ENCODE results near the gene BMF.

The BMF gene

GRCh38 chr15:40108061-40108854, 421 bp downstream of the BMF start:
- no peak for TF ChIP-seq CTCF (conservative IDR thresholded peaks at IDR 0.05; ENCODE audit: low read depth, low read length)
- peak overlapping the region; percentile 52; the same call in 1 of the 2 replicates for H2AFZ ChIP-seq (ENCODE audit: low read depth)
- H3K4me1 ChIP-seq (ENCODE audit: low read depth, poor library complexity, severe bottlenecking), result peaks cover 87% of the 10 kb centered on the region
- H3K9ac ChIP-seq, result peak overlapping the region; percentile 52
- peak overlapping the region; percentile 80 for H3K27ac ChIP-seq
- H3K4me3 ChIP-seq (IDR thresholded peaks at IDR 0.05; ENCODE audit: insufficient read depth, low read depth, low read length), result no peak overlapping the region
- H3K4me2 ChIP-seq, result peak overlapping the region; percentile 99
- no peaks in the 10 kb centered on the region for H3K36me3 ChIP-seq (ENCODE audit: insufficient read depth)
- peaks cover 24% of the 10 kb centered on the region; the same call in 1 of the 2 replicates for H3K79me2 ChIP-seq (ENCODE audit: insufficient read depth, low read depth)
- no peaks in the 10 kb centered on the region for H3K27me3 ChIP-seq (ENCODE audit: insufficient read depth, low read depth)
- H4K20me1 ChIP-seq (ENCODE audit: insufficient read depth), result no peaks in the 10 kb centered on the region

- peaks cover 31% of the 10 kb centered on the region; the same call in 1 of the 2 replicates for H3K79me2 ChIP-seq (ENCODE audit: insufficient read depth, low read depth)
- H4K20me1 ChIP-seq (ENCODE audit: insufficient read depth), result no peaks in the 10 kb centered on the region
- H3K9ac ChIP-seq, result peak overlapping the region; percentile 63; the same call in 1 of the 2 replicates
- no peaks in the 10 kb centered on the region for H3K27me3 ChIP-seq (ENCODE audit: insufficient read depth, low read depth)
- peak overlapping the region; percentile 80 for H3K27ac ChIP-seq
- H3K4me1 ChIP-seq (ENCODE audit: low read depth, poor library complexity, severe bottlenecking), result peaks cover 88% of the 10 kb centered on the region
- H2AFZ ChIP-seq (ENCODE audit: low read depth), result peak overlapping the region; percentile 17; the same call in 1 of the 2 replicates
- H3K4me2 ChIP-seq, result peak overlapping the region; percentile 99
- H3K4me3 ChIP-seq (IDR thresholded peaks at IDR 0.05; ENCODE audit: insufficient read depth, low read depth, low read length), result no peak overlapping the region
- no peaks in the 10 kb centered on the region for H3K36me3 ChIP-seq (ENCODE audit: insufficient read depth)
- no peak; the same call in 1 of the 2 replicates for TF ChIP-seq CTCF (conservative IDR thresholded peaks at IDR 0.05; ENCODE audit: low read depth, low read length)
Measured at GRCh38 chr15:40106203-40107161, 2.2 kb downstream of the BMF start.

GRCh38 chr15:40105517-40106202, 3.0 kb downstream of the BMF start:
- Histone ChIP-seq H3K27me3 (ENCODE audit: insufficient read depth, low read depth) (no peaks in the 10 kb centered on the region), H3K4me2 (peak overlapping the region; percentile 99), H3K79me2 (ENCODE audit: insufficient read depth, low read depth) (peaks cover 31% of the 10 kb centered on the region; the same call in 1 of the 2 replicates), H3K4me3 (IDR thresholded peaks at IDR 0.05; ENCODE audit: insufficient read depth, low read depth, low read length) (no peak overlapping the region), H3K27ac (peak overlapping the region; percentile 80), H3K4me1 (ENCODE audit: low read depth, poor library complexity, severe bottlenecking) (peaks cover 88% of the 10 kb centered on the region), H3K9ac (peak overlapping the region; percentile 63), H2AFZ (ENCODE audit: low read depth) (peak overlapping the region; percentile 70; the same call in 1 of the 2 replicates), H4K20me1 (ENCODE audit: insufficient read depth) (no peaks in the 10 kb centered on the region), H3K36me3 (ENCODE audit: insufficient read depth) (no peaks in the 10 kb centered on the region)
- TF ChIP-seq CTCF (conservative IDR thresholded peaks at IDR 0.05; ENCODE audit: low read depth, low read length), result no peak

Data from KMS-11 (cell line).